Measurements from ENCODE around the gene TSPAN9.

Gene TSPAN9

GRCh38 chr12:3178671-3179313 lies 101.6 kb downstream of the TSPAN9 start:
- H3K4me2 ChIP-seq (ENCODE audit: low read length): peak overlapping the region; percentile 61
- H3K9me2 ChIP-seq (replicated peaks; ENCODE audit: control insufficient read depth, low read length): no peaks in the 10 kb centered on the region

GRCh38 chr12:3179731-3180130 lies 102.6 kb downstream of the TSPAN9 start:
- TF ChIP-seq CTCF (IDR thresholded peaks at IDR 0.05; ENCODE audit: low read depth, low read length, poor library complexity, severe bottlenecking) (no peak), EZH2phosphoT487 (IDR thresholded peaks at IDR 0.05; ENCODE audit: borderline replicate concordance, low read length) (no peak)
- H3K4me2 ChIP-seq (ENCODE audit: low read length): peak overlapping the region; percentile 61
- H3K9me2 ChIP-seq (replicated peaks; ENCODE audit: control insufficient read depth, low read length): no peaks in the 10 kb centered on the region
- H3K27me3 ChIP-seq (ENCODE audit: control insufficient read depth, low read length): peaks cover 23% of the 10 kb centered on the region
- no peaks in the 10 kb centered on the region for H3F3A ChIP-seq (ENCODE audit: control insufficient read depth, insufficient read depth)
- no peak overlapping the region for H3K4me3 ChIP-seq (ENCODE audit: low read length)
- H3K4me1 ChIP-seq (ENCODE audit: control insufficient read depth, low read length): peaks cover 28% of the 10 kb centered on the region
- H3K9me3 ChIP-seq (ENCODE audit: control insufficient read depth, insufficient read depth, low read length): no peaks in the 10 kb centered on the region
- no peaks in the 10 kb centered on the region for H3K36me3 ChIP-seq (ENCODE audit: control insufficient read depth, low read length)
- H3K27ac ChIP-seq (ENCODE audit: low read depth, low read length): no peak overlapping the region
- H3K79me2 ChIP-seq (ENCODE audit: control insufficient read depth, low read length): no peaks in the 10 kb centered on the region
- H4K20me1 ChIP-seq (ENCODE audit: control insufficient read depth, insufficient read depth, low read depth, low read length): no peaks in the 10 kb centered on the region

More at GRCh38 chr12:3178671-3179313, 101.6 kb downstream of the TSPAN9 start:
- no peaks in the 10 kb centered on the region for H3K36me3 ChIP-seq (ENCODE audit: control insufficient read depth, low read length)
- H3K79me2 ChIP-seq (ENCODE audit: control insufficient read depth, low read length): no peaks in the 10 kb centered on the region
- H3K27ac ChIP-seq (ENCODE audit: low read depth, low read length): no peak overlapping the region
- H3K4me1 ChIP-seq (ENCODE audit: control insufficient read depth, low read length): peaks cover 28% of the 10 kb centered on the region
- H4K20me1 ChIP-seq (ENCODE audit: control insufficient read depth, insufficient read depth, low read depth, low read length): no peaks in the 10 kb centered on the region
- H3K27me3 ChIP-seq (ENCODE audit: control insufficient read depth, low read length): peaks cover 22% of the 10 kb centered on the region
- H3K9me3 ChIP-seq (ENCODE audit: control insufficient read depth, insufficient read depth, low read length): no peaks in the 10 kb centered on the region
- peak overlapping the region; percentile 44 for H3K4me3 ChIP-seq (ENCODE audit: low read length)
- TF ChIP-seq EZH2phosphoT487 (IDR thresholded peaks at IDR 0.05; ENCODE audit: borderline replicate concordance, low read length): no peak
- TF ChIP-seq CTCF (IDR thresholded peaks at IDR 0.05; ENCODE audit: low read depth, low read length, poor library complexity, severe bottlenecking): no peak
- no peaks in the 10 kb centered on the region for H3F3A ChIP-seq (ENCODE audit: control insufficient read depth, insufficient read depth)

- peaks cover 27% of the 10 kb centered on the region for H3K4me1 ChIP-seq (ENCODE audit: control insufficient read depth, low read length)
- peaks cover 6% of the 10 kb centered on the region; the same call in 1 of the 2 replicates for H4K20me1 ChIP-seq (ENCODE audit: control insufficient read depth, insufficient read depth, low read depth, low read length)
- no peak overlapping the region for H3K4me3 ChIP-seq (ENCODE audit: low read length)
- no peaks in the 10 kb centered on the region for H3F3A ChIP-seq (ENCODE audit: control insufficient read depth, insufficient read depth)
- no peaks in the 10 kb centered on the region for H3K79me2 ChIP-seq (ENCODE audit: control insufficient read depth, low read length)
- H3K36me3 ChIP-seq (ENCODE audit: control insufficient read depth, low read length): no peaks in the 10 kb centered on the region
- TF ChIP-seq EZH2phosphoT487 (IDR thresholded peaks at IDR 0.05; ENCODE audit: borderline replicate concordance, low read length): no peak
- TF ChIP-seq CTCF (IDR thresholded peaks at IDR 0.05; ENCODE audit: low read depth, low read length, poor library complexity, severe bottlenecking): no peak
- no peak overlapping the region for H3K4me2 ChIP-seq (ENCODE audit: low read length)
- H3K9me2 ChIP-seq (replicated peaks; ENCODE audit: control insufficient read depth, low read length): no peaks in the 10 kb centered on the region
- peaks cover 35% of the 10 kb centered on the region for H3K27me3 ChIP-seq (ENCODE audit: control insufficient read depth, low read length)
- H3K9me3 ChIP-seq (ENCODE audit: control insufficient read depth, insufficient read depth, low read length): no peaks in the 10 kb centered on the region
- H3K27ac ChIP-seq (ENCODE audit: low read depth, low read length): no peak overlapping the region
Observed at GRCh38 chr12:3182426-3182825, 105.2 kb downstream of the TSPAN9 start.

All from DOHH2 (cell line).